ENCODE results near the gene TRIO.

Gene TRIO

GRCh38 chr5:14407746-14408175, 264.6 kb downstream of the TRIO start:
- Histone ChIP-seq H3K56ac (ENCODE audit: low read length) (no peak overlapping the region), H4K8ac (ENCODE audit: low read depth, low read length) (no peak overlapping the region), H3K36me3 (ENCODE audit: control insufficient read depth, insufficient read depth, low read length) (peaks cover 16% of the 10 kb centered on the region), H3K27me3 (ENCODE audit: insufficient read depth, low read length, poor library complexity) (no peaks in the 10 kb centered on the region), H3K4me1 (ENCODE audit: control insufficient read depth, low read depth, low read length) (no peaks in the 10 kb centered on the region), H3K79me1 (ENCODE audit: low read length) (peaks cover 2% of the 10 kb centered on the region), H2AK5ac (ENCODE audit: low read length) (no peak overlapping the region), H3K79me2 (ENCODE audit: control insufficient read depth, insufficient read depth, low read length) (peaks cover 1% of the 10 kb centered on the region), H3K4me2 (ENCODE audit: low read length) (no peak overlapping the region), H2BK5ac (ENCODE audit: low read length) (no peak overlapping the region), H3K4me3 (ENCODE audit: low read length) (no peak overlapping the region), H4K5ac (ENCODE audit: low read length) (no peak overlapping the region), H3K27ac (ENCODE audit: low read depth, low read length) (no peak overlapping the region), H3K9ac (ENCODE audit: low read length) (no peak overlapping the region), H2BK15ac (replicated peaks; ENCODE audit: low read depth) (no peak overlapping the region), H3K23ac (ENCODE audit: low read length) (no peak overlapping the region), H3K18ac (ENCODE audit: low read length) (no peak overlapping the region), H3K4ac (ENCODE audit: low read depth, low read length) (no peak overlapping the region), H2BK120ac (ENCODE audit: low read depth, low read length) (no peak overlapping the region)
- no peak for DNase-seq
- WGBS (ENCODE audit: extremely low coverage, insufficient coverage, low lambda C conversion rate), result no CpG with 5 or more reads among the region's 5 CpGs

- H3K9ac ChIP-seq (ENCODE audit: low read length), result no peak overlapping the region
- H3K4me2 ChIP-seq (ENCODE audit: low read length), result no peak overlapping the region
- H3K23ac ChIP-seq (ENCODE audit: low read length), result no peak overlapping the region
- no peak overlapping the region for H2BK5ac ChIP-seq (ENCODE audit: low read length)
- no peak overlapping the region for H4K8ac ChIP-seq (ENCODE audit: low read depth, low read length)
- no peak overlapping the region for H4K5ac ChIP-seq (ENCODE audit: low read length)
- H3K4me1 ChIP-seq (ENCODE audit: control insufficient read depth, low read depth, low read length), result no peaks in the 10 kb centered on the region
- H3K36me3 ChIP-seq (ENCODE audit: control insufficient read depth, insufficient read depth, low read length), result peaks cover 16% of the 10 kb centered on the region
- H2AK5ac ChIP-seq (ENCODE audit: low read length), result no peak overlapping the region
- no peak overlapping the region for H3K56ac ChIP-seq (ENCODE audit: low read length)
- H3K79me2 ChIP-seq (ENCODE audit: control insufficient read depth, insufficient read depth, low read length), result no peaks in the 10 kb centered on the region
- no peaks in the 10 kb centered on the region for H3K79me1 ChIP-seq (ENCODE audit: low read length)
- no peak overlapping the region for H3K18ac ChIP-seq (ENCODE audit: low read length)
- WGBS (ENCODE audit: extremely low coverage, insufficient coverage, low lambda C conversion rate), result no CpG with 5 or more reads among the region's 14 CpGs
- no peaks in the 10 kb centered on the region for H3K27me3 ChIP-seq (ENCODE audit: insufficient read depth, low read length, poor library complexity)
- H3K4me3 ChIP-seq (ENCODE audit: low read length), result no peak overlapping the region
- no peak overlapping the region for H3K4ac ChIP-seq (ENCODE audit: low read depth, low read length)
- no peak overlapping the region for H3K27ac ChIP-seq (ENCODE audit: low read depth, low read length)
- no peak for DNase-seq
- no peak overlapping the region for H2BK120ac ChIP-seq (ENCODE audit: low read depth, low read length)
- no peak overlapping the region for H2BK15ac ChIP-seq (replicated peaks; ENCODE audit: low read depth)
These were observed 265.9 kb downstream of the TRIO start for GRCh38 chr5:14408969-14409586.

GRCh38 chr5:14410068-14410393, 266.9 kb downstream of the TRIO start:
- no peak overlapping the region for H2AK5ac ChIP-seq (ENCODE audit: low read length)
- H3K36me3 ChIP-seq (ENCODE audit: control insufficient read depth, insufficient read depth, low read length), result peaks cover 16% of the 10 kb centered on the region
- H3K18ac ChIP-seq (ENCODE audit: low read length), result no peak overlapping the region
- no peaks in the 10 kb centered on the region for H3K79me2 ChIP-seq (ENCODE audit: control insufficient read depth, insufficient read depth, low read length)
- no peak overlapping the region for H3K4me2 ChIP-seq (ENCODE audit: low read length)
- no peak for DNase-seq
- no peak overlapping the region for H3K56ac ChIP-seq (ENCODE audit: low read length)
- no peak overlapping the region for H2BK120ac ChIP-seq (ENCODE audit: low read depth, low read length)
- H3K79me1 ChIP-seq (ENCODE audit: low read length), result peaks cover 1% of the 10 kb centered on the region
- no peak overlapping the region for H4K5ac ChIP-seq (ENCODE audit: low read length)
- H2BK5ac ChIP-seq (ENCODE audit: low read length), result no peak overlapping the region
- no peak overlapping the region for H3K4me3 ChIP-seq (ENCODE audit: low read length)
- no peak overlapping the region for H3K4ac ChIP-seq (ENCODE audit: low read depth, low read length)
- H3K27ac ChIP-seq (ENCODE audit: low read depth, low read length), result no peak overlapping the region
- H3K23ac ChIP-seq (ENCODE audit: low read length), result no peak overlapping the region
- H3K9ac ChIP-seq (ENCODE audit: low read length), result no peak overlapping the region
- no CpG with 5 or more reads among the region's 12 CpGs for WGBS (ENCODE audit: extremely low coverage, insufficient coverage, low lambda C conversion rate)
- H4K8ac ChIP-seq (ENCODE audit: low read depth, low read length), result no peak overlapping the region
- H3K4me1 ChIP-seq (ENCODE audit: control insufficient read depth, low read depth, low read length), result peaks cover 4% of the 10 kb centered on the region
- H2BK15ac ChIP-seq (replicated peaks; ENCODE audit: low read depth), result no peak overlapping the region
- no peaks in the 10 kb centered on the region for H3K27me3 ChIP-seq (ENCODE audit: insufficient read depth, low read length, poor library complexity)

- no peak for DNase-seq
- no peak overlapping the region for H3K4ac ChIP-seq (ENCODE audit: low read depth, low read length)
- peaks cover 10% of the 10 kb centered on the region for H3K4me1 ChIP-seq (ENCODE audit: control insufficient read depth, low read depth, low read length)
- peaks cover 1% of the 10 kb centered on the region for H3K79me1 ChIP-seq (ENCODE audit: low read length)
- H4K8ac ChIP-seq (ENCODE audit: low read depth, low read length), result no peak overlapping the region
- H3K23ac ChIP-seq (ENCODE audit: low read length), result no peak overlapping the region
- peaks cover 18% of the 10 kb centered on the region for H3K36me3 ChIP-seq (ENCODE audit: control insufficient read depth, insufficient read depth, low read length)
- no peak overlapping the region for H3K18ac ChIP-seq (ENCODE audit: low read length)
- no peak overlapping the region for H3K4me2 ChIP-seq (ENCODE audit: low read length)
- H4K5ac ChIP-seq (ENCODE audit: low read length), result no peak overlapping the region
- no peak overlapping the region for H2BK5ac ChIP-seq (ENCODE audit: low read length)
- no peak overlapping the region for H3K4me3 ChIP-seq (ENCODE audit: low read length)
- H3K27ac ChIP-seq (ENCODE audit: low read depth, low read length), result no peak overlapping the region
- H3K56ac ChIP-seq (ENCODE audit: low read length), result no peak overlapping the region
- no peaks in the 10 kb centered on the region for H3K27me3 ChIP-seq (ENCODE audit: insufficient read depth, low read length, poor library complexity)
- no peak overlapping the region for H2BK120ac ChIP-seq (ENCODE audit: low read depth, low read length)
- H3K79me2 ChIP-seq (ENCODE audit: control insufficient read depth, insufficient read depth, low read length), result no peaks in the 10 kb centered on the region
- no peak overlapping the region for H2BK15ac ChIP-seq (replicated peaks; ENCODE audit: low read depth)
- H3K9ac ChIP-seq (ENCODE audit: low read length), result no peak overlapping the region
- H2AK5ac ChIP-seq (ENCODE audit: low read length), result no peak overlapping the region
- no CpG with 5 or more reads among the region's 18 CpGs for WGBS (ENCODE audit: extremely low coverage, insufficient coverage, low lambda C conversion rate)
These were observed 267.5 kb downstream of the TRIO start for GRCh38 chr5:14410394-14411201.

- no peak overlapping the region for H3K4me3 ChIP-seq (ENCODE audit: low read length)
- whole genome bisulfite sequencing (ENCODE audit: extremely low coverage, insufficient coverage, low lambda C conversion rate), result no CpG with 5 or more reads among the region's 6 CpGs
- peaks cover 12% of the 10 kb centered on the region for H3K4me1 ChIP-seq (ENCODE audit: control insufficient read depth, low read depth, low read length)
- H2BK120ac ChIP-seq (ENCODE audit: low read depth, low read length), result no peak overlapping the region
- no peak overlapping the region for H3K27ac ChIP-seq (ENCODE audit: low read depth, low read length)
- no peak overlapping the region for H3K23ac ChIP-seq (ENCODE audit: low read length)
- no peak overlapping the region for H3K9ac ChIP-seq (ENCODE audit: low read length)
- no peak overlapping the region for H4K5ac ChIP-seq (ENCODE audit: low read length)
- H3K79me2 ChIP-seq (ENCODE audit: control insufficient read depth, insufficient read depth, low read length), result no peaks in the 10 kb centered on the region
- no peak for DNase-seq
- no peak overlapping the region for H4K8ac ChIP-seq (ENCODE audit: low read depth, low read length)
- no peak overlapping the region for H2AK5ac ChIP-seq (ENCODE audit: low read length)
- H3K4me2 ChIP-seq (ENCODE audit: low read length), result no peak overlapping the region
- peaks cover 16% of the 10 kb centered on the region for H3K36me3 ChIP-seq (ENCODE audit: control insufficient read depth, insufficient read depth, low read length)
- H2BK5ac ChIP-seq (ENCODE audit: low read length), result no peak overlapping the region
- H3K4ac ChIP-seq (ENCODE audit: low read depth, low read length), result no peak overlapping the region
- peaks cover 1% of the 10 kb centered on the region for H3K79me1 ChIP-seq (ENCODE audit: low read length)
- no peak overlapping the region for H3K18ac ChIP-seq (ENCODE audit: low read length)
- H2BK15ac ChIP-seq (replicated peaks; ENCODE audit: low read depth), result no peak overlapping the region
- no peaks in the 10 kb centered on the region for H3K27me3 ChIP-seq (ENCODE audit: insufficient read depth, low read length, poor library complexity)
- no peak overlapping the region for H3K56ac ChIP-seq (ENCODE audit: low read length)
These were observed 268.1 kb downstream of the TRIO start for GRCh38 chr5:14411216-14411615.
